GM12801 (cell line): ENCODE results near the gene SFMBT2.

Experiments
- TF ChIP-seq, protein P1 (sequence below): IDR thresholded peaks from one replicate; pipeline ENCODE4 v1.5.1; 2011; ENCODE audit warnings: control low read depth; ENCODE audit not compliant: insufficient read length; ENCODE audit errors: extremely low read depth

The SFMBT2 gene

GRCh38 chr10:7434378-7434777 lies 23.5 kb upstream of the SFMBT2 start:
- TF ChIP-seq, protein P1, sequence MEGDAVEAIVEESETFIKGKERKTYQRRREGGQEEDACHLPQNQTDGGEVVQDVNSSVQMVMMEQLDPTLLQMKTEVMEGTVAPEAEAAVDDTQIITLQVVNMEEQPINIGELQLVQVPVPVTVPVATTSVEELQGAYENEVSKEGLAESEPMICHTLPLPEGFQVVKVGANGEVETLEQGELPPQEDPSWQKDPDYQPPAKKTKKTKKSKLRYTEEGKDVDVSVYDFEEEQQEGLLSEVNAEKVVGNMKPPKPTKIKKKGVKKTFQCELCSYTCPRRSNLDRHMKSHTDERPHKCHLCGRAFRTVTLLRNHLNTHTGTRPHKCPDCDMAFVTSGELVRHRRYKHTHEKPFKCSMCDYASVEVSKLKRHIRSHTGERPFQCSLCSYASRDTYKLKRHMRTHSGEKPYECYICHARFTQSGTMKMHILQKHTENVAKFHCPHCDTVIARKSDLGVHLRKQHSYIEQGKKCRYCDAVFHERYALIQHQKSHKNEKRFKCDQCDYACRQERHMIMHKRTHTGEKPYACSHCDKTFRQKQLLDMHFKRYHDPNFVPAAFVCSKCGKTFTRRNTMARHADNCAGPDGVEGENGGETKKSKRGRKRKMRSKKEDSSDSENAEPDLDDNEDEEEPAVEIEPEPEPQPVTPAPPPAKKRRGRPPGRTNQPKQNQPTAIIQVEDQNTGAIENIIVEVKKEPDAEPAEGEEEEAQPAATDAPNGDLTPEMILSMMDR: no peak

- TF ChIP-seq, protein P1: no peak
These were observed 23.0 kb upstream of the SFMBT2 start for GRCh38 chr10:7433861-7434260.

DNA sequence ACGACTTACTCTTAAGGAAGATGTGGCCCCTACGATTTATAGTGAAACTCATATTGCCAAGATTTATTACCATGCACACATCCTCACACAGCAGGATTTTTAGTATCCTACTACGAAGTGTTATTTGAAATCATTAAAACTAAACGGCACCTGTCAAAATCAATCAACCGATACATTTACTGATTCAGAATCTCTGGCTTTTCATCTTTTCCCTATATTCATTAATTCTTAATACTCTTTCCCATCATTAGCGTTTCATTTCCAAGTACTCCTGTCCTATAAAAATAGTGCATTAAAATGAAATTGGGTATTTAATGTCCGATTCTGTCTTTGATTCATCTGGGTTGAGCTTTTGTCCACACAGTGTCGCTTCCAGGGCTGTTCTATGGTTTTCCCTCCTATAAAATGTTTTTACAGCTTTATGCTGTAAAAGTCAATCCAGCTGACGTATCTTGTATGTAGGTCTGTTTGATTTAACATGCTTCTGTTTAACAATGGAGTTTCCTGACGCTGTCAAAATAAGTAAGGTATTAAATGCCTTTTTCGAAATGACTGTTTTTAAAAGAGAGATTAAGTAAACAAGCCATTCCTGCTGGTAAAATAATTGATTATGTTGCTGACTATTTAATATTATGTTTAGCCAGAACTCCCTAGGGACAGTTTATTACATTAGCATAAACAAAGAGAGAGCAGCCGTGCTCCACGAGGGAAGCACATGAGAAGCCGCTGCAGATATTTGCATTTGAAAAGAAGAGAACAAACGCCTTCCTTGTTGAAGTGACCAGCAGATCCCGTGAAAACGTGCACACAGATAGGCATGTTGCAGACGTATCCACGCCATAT lies 22.3 kb upstream of the SFMBT2 start:
- TF ChIP-seq, protein P1: no peak

DNA sequence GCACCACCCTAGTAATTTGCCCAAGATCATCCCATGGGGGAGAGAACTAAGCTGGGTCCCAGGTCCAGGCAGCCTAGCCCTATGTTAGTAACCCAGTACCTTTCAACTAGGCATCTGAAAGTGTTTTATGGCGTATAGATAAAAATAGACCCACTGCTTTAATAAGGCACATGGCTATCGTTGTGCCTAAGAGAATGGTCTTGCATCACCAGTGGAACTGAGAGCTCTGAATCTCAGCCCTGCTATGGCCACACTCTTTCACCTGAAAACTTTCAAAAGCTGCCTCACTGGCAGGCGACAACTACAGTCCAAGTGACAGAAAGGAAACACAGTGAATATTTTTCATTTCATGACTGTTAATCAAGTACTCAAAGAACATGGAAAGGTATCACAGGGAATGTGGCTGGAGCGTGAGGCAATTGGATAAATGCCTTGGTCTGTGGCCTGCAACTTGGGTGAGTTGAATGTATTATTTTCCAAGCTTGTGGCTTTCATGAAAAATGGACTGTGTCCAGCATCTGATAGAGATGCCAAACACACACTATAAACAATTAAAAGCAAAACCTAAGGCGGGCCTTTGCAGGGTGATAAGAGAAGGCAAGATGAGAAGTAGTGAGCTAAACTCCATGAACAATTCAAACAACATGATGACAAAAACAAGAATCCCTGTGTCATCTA lies 18.0 kb upstream of the SFMBT2 start:
- TF ChIP-seq, protein P1: no peak

- TF ChIP-seq, protein P1: no peak
These were observed 15.5 kb upstream of the SFMBT2 start for GRCh38 chr10:7426349-7426748.

DNA sequence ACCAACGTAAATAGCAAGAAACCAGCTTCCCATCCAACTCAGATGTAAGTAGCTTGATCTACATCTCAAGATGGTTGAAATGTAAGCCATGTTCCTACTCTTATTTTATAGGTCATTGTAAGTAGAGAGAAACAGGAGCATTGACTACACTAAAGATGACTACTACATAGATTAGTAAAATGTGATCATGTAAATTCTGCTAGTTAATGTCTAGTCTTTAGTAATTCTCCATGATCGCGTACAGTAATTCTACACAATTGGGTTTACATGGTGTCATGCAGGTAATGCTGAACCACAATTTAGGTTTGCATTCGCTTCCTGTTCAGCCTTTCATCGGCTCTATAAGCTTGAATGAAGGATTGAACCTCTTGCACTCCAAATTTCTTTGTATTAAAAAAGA lies 14.9 kb upstream of the SFMBT2 start:
- TF ChIP-seq, protein P1: no peak

DNA sequence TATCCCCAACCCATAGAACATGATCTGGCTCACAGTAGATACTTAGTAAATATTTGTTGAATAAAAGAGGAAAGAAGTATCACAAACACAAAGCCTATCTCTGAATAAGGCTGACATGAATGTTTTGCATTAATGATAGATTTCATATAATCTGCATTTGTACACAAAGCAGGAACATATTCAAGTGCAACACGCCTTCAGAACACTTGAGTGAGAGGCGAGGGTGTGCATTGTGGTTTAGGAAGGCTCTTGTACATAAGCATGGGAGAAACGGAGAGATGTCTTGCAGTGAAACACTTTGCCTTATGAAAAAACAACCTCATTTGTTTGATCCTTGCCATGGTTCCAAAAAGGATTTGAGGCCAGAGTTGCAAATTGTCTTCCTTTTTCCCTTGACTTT lies 14.1 kb upstream of the SFMBT2 start:
- TF ChIP-seq, protein P1: no peak
